CD4-positive, CD25-positive, alpha-beta regulatory T cell (primary cell): ENCODE data around the gene YWHAE. TPM values are rescaled to one million over a fixed set of nuclear protein-coding genes. Genes with fewer than 3 reads are reported as not detected.
A peak's percentile ranks its signal among the peaks of the same experiment; 100 is the strongest.
"Not testable (repeated sequence)": the region's sequence is repeated elsewhere in the genome, so short reads cannot be mapped to it uniquely, and the experiment has no call there.

ENCODE experiments used
- ATAC-seq, 2 donors: fragments of 150-1000 bp; cut with Tn5 transposase; one replicate each; pipeline ENCODE4 v1.10.0; 2021; ENCODE audit warnings: low read depth in 2 of 2, moderate number of reproducible peaks in 2 of 2, moderate library complexity in 1 of 2
- DNase-seq, 3 donors: peaks; one replicate each; pipeline versions ENCODE4 v3.0.0 to v3.0.0-alpha.2; 2012 to 2022; ENCODE audit warnings: mixed read lengths in 1 of 3
- H3K27ac ChIP-seq: one replicate; pipeline ENCODE4 v1.7.0; 2013; ENCODE audit warnings: mild to moderate bottlenecking, low read length; ENCODE audit not compliant: insufficient read depth, poor library complexity, severe bottlenecking
- H3K27me3 ChIP-seq: one replicate; pipeline ENCODE4 v1.7.0; 2013; ENCODE audit warnings: low read length; ENCODE audit not compliant: control insufficient read depth, insufficient read depth
- H3K36me3 ChIP-seq: one replicate; pipeline ENCODE4 v1.7.0; 2013; ENCODE audit warnings: mild to moderate bottlenecking, low read length, moderate library complexity; ENCODE audit not compliant: control insufficient read depth, insufficient read depth
- H3K4me1 ChIP-seq: 2 replicates; pipeline ENCODE4 v1.7.0; 2013; ENCODE audit warnings: mild to moderate bottlenecking, low read length; ENCODE audit not compliant: insufficient read depth, control insufficient read depth, poor library complexity, severe bottlenecking
- H3K4me3 ChIP-seq: one replicate; pipeline ENCODE4 v1.7.0; 2013; ENCODE audit warnings: low read depth, mild to moderate bottlenecking, low read length, moderate library complexity
- H3K9me3 ChIP-seq, 2 experiments: 1 replicate in 1 of 2; 2 replicates in 1 of 2; pipeline ENCODE4 v1.7.0; 2013; ENCODE audit warnings: low read length in 2 of 2, mild to moderate bottlenecking in 1 of 2, moderate library complexity in 1 of 2; ENCODE audit not compliant: control insufficient read depth in 2 of 2
- H3K27ac Mint-ChIP-seq, 3 donors: one replicate each; pipeline ENCODE4 v1.8.0; 2020 to 2022; ENCODE audit warnings: mild to moderate bottlenecking in 3 of 3, mixed read lengths in 3 of 3, moderate library complexity in 2 of 3
- H3K27me3 Mint-ChIP-seq: one replicate; pipeline ENCODE4 v1.8.0; 2022; ENCODE audit warnings: mild to moderate bottlenecking, mixed read lengths
- H3K36me3 Mint-ChIP-seq: one replicate; pipeline ENCODE4 v1.8.0; 2020; ENCODE audit warnings: mixed read lengths
- H3K4me1 Mint-ChIP-seq, 4 donors: one replicate each; pipeline ENCODE4 v1.8.0; 2020 to 2022; ENCODE audit warnings: mixed read lengths in 4 of 4, mild to moderate bottlenecking in 1 of 4
- H3K4me3 Mint-ChIP-seq, 4 donors: one replicate each; pipeline ENCODE4 v1.8.0; 2020 to 2022; ENCODE audit warnings: mild to moderate bottlenecking in 4 of 4, mixed read lengths in 4 of 4, moderate library complexity in 3 of 4
- H3K9me3 Mint-ChIP-seq, 7 donors: one replicate each; pipeline ENCODE4 v1.8.0; 2020 to 2022; ENCODE audit warnings: mixed read lengths in 7 of 7, mild to moderate bottlenecking in 3 of 7, moderate library complexity in 2 of 7
- polyA plus RNA-seq, 4 donors: library from polyadenylated mRNA; unstranded; fragments of 300-500 nt; fragmentation: Illumina TruSeq; gene quantifications; one replicate each; pipeline ENCODE4 v1.2.3, GENCODE V29; 2021
- total RNA-seq: library from RNA; stranded (reverse); gene quantifications from one replicate; pipeline ENCODE4 v1.2.3, GENCODE V29; 2022

The YWHAE gene
- total and polyA plus RNA-seq, 5 donors from 2014 or later, result 68.6 to 136 (median 92.2) TPM

- Mint-ChIP-seq H3K4me3 (no peak overlapping the region), H3K27ac (peak overlapping the region in 1 of 3 donors; percentile 83), H3K36me3 (no peaks in the 10 kb centered on the region), H3K4me1 (no peaks in the 10 kb centered on the region), H3K9me3 (no peaks in the 10 kb centered on the region), H3K27me3 (peaks cover 12% of the 10 kb centered on the region)
- peak in 1 of 3 donors; percentile 29 for DNase-seq
- Histone ChIP-seq H3K27me3 (no peaks in the 10 kb centered on the region), H3K4me1 (no peaks in the 10 kb centered on the region), H3K4me3 (no peak overlapping the region), H3K27ac (no peak overlapping the region), H3K36me3 (no peaks in the 10 kb centered on the region), H3K9me3 (no peaks in the 10 kb centered on the region)
- no peak for ATAC-seq
These were observed 86.6 kb downstream of the YWHAE start for GRCh38 chr17:1313270-1314005.

- no peaks in the 10 kb centered on the region for H3K36me3 ChIP-seq
- no peaks in the 10 kb centered on the region for H3K4me1 Mint-ChIP-seq
- no peaks in the 10 kb centered on the region for H3K9me3 ChIP-seq
- DNase-seq, result peak in 1 of 3 donors; percentile 64
- ATAC-seq, result no peak
- H3K4me3 ChIP-seq, result no peak overlapping the region
- no peaks in the 10 kb centered on the region for H3K27me3 ChIP-seq
- H3K4me3 Mint-ChIP-seq, result no peak overlapping the region
- no peak overlapping the region for H3K27ac ChIP-seq
- peaks cover 12% of the 10 kb centered on the region for H3K27me3 Mint-ChIP-seq
- H3K27ac Mint-ChIP-seq, result no peak overlapping the region
- no peaks in the 10 kb centered on the region for H3K36me3 Mint-ChIP-seq
- H3K9me3 Mint-ChIP-seq, result no peaks in the 10 kb centered on the region
- no peaks in the 10 kb centered on the region for H3K4me1 ChIP-seq
These were observed 87.7 kb downstream of the YWHAE start for GRCh38 chr17:1312261-1312870.

GRCh38 chr17:1307829-1308228 lies 92.2 kb downstream of the YWHAE start:
- H3K27ac Mint-ChIP-seq, H3K4me3 Mint-ChIP-seq, H3K9me3 ChIP-seq, H3K36me3 Mint-ChIP-seq, H3K4me1 ChIP-seq, H3K27ac ChIP-seq, H3K36me3 ChIP-seq, H3K27me3 ChIP-seq, DNase-seq, H3K9me3 Mint-ChIP-seq, H3K27me3 Mint-ChIP-seq, ATAC-seq, H3K4me1 Mint-ChIP-seq, H3K4me3 ChIP-seq: not testable (repeated sequence)

- no peaks in the 10 kb centered on the region for H3K36me3 ChIP-seq
- H3K9me3 ChIP-seq, result no peaks in the 10 kb centered on the region
- Mint-ChIP-seq H3K36me3 (no peaks in the 10 kb centered on the region), H3K27ac (no peak overlapping the region), H3K4me1 (peaks cover 0 to 8% (median 0%) of the 10 kb centered on the region in 4 donors), H3K9me3 (no peaks in the 10 kb centered on the region), H3K27me3 (peaks cover 4% of the 10 kb centered on the region), H3K4me3 (no peak overlapping the region)
- no peaks in the 10 kb centered on the region for H3K27me3 ChIP-seq
- no peak overlapping the region for H3K27ac ChIP-seq
- no peak overlapping the region for H3K4me3 ChIP-seq
- H3K4me1 ChIP-seq, result no peaks in the 10 kb centered on the region
- DNase-seq, result no peak
- no peak for ATAC-seq
These were observed 95.0 kb downstream of the YWHAE start for GRCh38 chr17:1304962-1305563.

- no peak overlapping the region for H3K4me3 ChIP-seq
- H3K4me1 Mint-ChIP-seq, result peaks cover 0 to 9% (median 0%) of the 10 kb centered on the region in 4 donors
- peaks cover 4% of the 10 kb centered on the region for H3K27me3 Mint-ChIP-seq
- no peak for DNase-seq
- ATAC-seq, result no peak
- H3K9me3 Mint-ChIP-seq, result no peaks in the 10 kb centered on the region
- no peaks in the 10 kb centered on the region for H3K9me3 ChIP-seq
- no peak overlapping the region for H3K27ac ChIP-seq
- no peak overlapping the region for H3K27ac Mint-ChIP-seq
- H3K36me3 Mint-ChIP-seq, result no peaks in the 10 kb centered on the region
- no peaks in the 10 kb centered on the region for H3K4me1 ChIP-seq
- no peaks in the 10 kb centered on the region for H3K36me3 ChIP-seq
- no peaks in the 10 kb centered on the region for H3K27me3 ChIP-seq
- H3K4me3 Mint-ChIP-seq, result no peak overlapping the region
These were observed 95.5 kb downstream of the YWHAE start for GRCh38 chr17:1304522-1304921.

- Mint-ChIP-seq H3K4me1 (peaks cover 0 to 22% (median 0%) of the 10 kb centered on the region in 4 donors), H3K36me3 (no peaks in the 10 kb centered on the region), H3K27me3 (peaks cover 4% of the 10 kb centered on the region), H3K9me3 (no peaks in the 10 kb centered on the region), H3K27ac (no peak overlapping the region), H3K4me3 (no peak overlapping the region)
- Histone ChIP-seq H3K4me3 (no peak overlapping the region), H3K36me3 (no peaks in the 10 kb centered on the region), H3K27me3 (no peaks in the 10 kb centered on the region), H3K27ac (no peak overlapping the region), H3K9me3 (no peaks in the 10 kb centered on the region), H3K4me1 (peaks cover 13% of the 10 kb centered on the region)
- DNase-seq, result no peak
- ATAC-seq, result no peak
These were observed 97.3 kb downstream of the YWHAE start for GRCh38 chr17:1302761-1303160.

GRCh38 chr17:1301546-1301945 lies 98.5 kb downstream of the YWHAE start:
- Mint-ChIP-seq H3K27ac (no peak overlapping the region), H3K4me3 (no peak overlapping the region), H3K9me3 (no peaks in the 10 kb centered on the region), H3K4me1 (peaks cover 0 to 34% (median 0%) of the 10 kb centered on the region in 4 donors), H3K36me3 (no peaks in the 10 kb centered on the region), H3K27me3 (peaks cover 4% of the 10 kb centered on the region)
- H3K27me3 ChIP-seq, result no peaks in the 10 kb centered on the region
- no peak overlapping the region for H3K4me3 ChIP-seq
- H3K36me3 ChIP-seq, result no peaks in the 10 kb centered on the region
- H3K9me3 ChIP-seq, result no peaks in the 10 kb centered on the region
- no peak overlapping the region for H3K27ac ChIP-seq
- no peak for DNase-seq
- H3K4me1 ChIP-seq, result peaks cover 13% of the 10 kb centered on the region
- ATAC-seq, result no peak
